SK-MEL-5 (cell line): ENCODE data around the gene DOK4. TPM values are rescaled to one million over a fixed set of nuclear protein-coding genes. Genes with fewer than 3 reads are reported as not detected.

Source experiments
- DNase-seq: peaks from one replicate; pipeline ENCODE4 v3.0.0-alpha.2; 2016; ENCODE audit warnings: low read depth, low spot score
- in situ Hi-C: cut with HindIII; loops from 2 replicates; pipeline ENCODE4 v1.10.0; 2016; ENCODE audit warnings: low sequenced_read_pairs, high pct_unique_total_duplicates, low pct_unique_long_range_greater_than_20kb
- total RNA-seq: library from RNA; depleted of rRNA; stranded (reverse); fragments of >200 nt; shearing (Covaris generic); gene quantifications from 2 replicates; pipeline ENCODE4 v1.2.3, GENCODE V29; 2014

The DOK4 gene
- total RNA-seq, 1 experiment from 2014 or later: 3.6 TPM

DNA sequence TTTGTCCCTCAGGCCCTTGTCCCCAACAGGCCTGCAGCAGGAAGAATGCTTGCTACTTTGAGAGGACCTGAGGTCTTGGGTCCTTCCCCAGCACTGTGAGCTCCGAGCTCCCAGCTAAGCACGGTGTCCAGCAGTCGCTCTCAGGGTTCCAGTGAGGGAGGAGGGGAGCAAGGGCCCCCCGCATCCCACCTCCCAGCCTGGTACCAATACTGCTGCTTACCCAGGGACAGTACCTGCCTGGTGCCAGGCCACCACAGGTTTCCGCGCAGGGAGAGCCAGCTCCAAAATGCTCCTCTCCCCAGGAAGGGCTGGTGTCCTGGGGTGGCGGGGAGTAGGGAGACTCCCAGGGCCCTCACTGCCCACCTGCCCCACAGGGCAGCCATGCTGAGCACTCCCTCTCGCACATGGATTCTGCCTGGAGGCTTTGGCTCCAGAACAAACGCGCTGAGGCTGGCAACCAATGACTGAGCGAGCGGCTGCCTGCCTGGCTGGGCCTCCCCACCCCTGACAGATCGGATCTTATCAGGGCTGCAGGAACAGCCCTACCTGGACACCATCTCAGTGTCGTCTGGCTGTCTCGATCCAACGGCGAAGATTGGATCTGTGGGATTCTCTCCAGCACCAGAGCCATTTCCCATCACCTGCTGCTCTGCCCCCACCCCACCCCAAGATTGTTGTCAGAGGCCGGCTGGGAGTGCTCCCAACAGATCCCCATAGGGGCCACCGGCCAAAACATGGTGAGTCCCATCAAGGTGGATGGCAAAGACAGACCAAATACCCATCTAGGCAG, 2.4 kb downstream of the DOK4 start:
- no peak for DNase-seq
- in situ Hi-C loops: no loop called here

DNA sequence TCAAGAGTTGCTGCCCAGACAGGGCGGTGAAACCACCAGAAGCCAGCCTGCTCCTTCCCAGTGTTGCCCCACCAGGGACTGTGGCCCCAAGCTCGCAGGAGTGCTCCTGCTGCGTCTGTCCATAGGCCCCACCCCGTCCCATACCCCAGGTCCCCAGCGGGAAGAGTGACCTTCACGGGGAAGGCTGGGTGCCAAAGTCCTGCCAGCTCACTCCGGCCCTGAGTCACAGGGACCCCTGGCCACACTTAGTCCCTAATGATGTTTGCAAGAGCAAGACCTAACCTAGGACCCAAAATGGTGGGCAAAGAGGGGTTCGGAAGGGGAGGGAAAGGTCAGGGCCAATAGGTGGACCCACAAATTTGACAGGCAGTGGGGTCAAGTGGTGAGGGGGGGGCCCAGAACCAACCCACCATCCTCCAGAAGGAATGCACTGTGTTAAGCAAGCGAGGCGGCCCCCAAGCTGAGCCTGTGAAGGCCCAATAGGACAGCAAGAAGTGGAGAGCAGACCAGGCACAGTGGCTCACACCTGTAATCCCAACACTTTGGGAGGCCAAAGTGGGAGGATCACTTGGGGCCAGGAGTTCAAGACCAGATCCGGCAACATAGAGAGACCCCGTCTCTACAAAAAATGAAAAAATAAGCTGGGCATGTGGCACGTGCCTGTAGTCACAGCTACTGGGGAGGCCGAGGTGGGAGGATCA, 3.3 kb downstream of the DOK4 start:
- no peak for DNase-seq
- in situ Hi-C loops: no loop called here

DNA sequence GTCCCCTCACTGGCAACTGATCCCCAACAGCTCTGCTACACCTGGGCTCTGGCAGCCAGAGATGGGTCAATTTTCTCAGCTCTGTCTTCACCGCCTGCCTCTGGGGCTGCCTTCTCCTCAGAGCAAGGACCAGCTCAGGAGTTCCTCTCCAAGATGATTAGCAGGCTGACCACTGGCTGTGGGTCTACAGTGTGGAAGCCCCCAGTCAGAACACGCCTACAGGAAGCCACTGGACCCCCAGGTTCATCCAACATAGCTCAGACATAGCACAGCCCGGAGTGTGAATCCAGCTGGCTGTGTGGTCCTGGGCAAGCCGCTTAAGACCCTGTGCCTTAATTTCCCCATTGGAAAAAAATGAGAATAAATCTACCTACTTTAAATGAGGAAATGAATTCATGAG, 4.9 kb downstream of the DOK4 start:
- in situ Hi-C loops: no loop called here
- no peak for DNase-seq

- DNase-seq: no peak
- in situ Hi-C loops: no loop called here
These were observed 5.5 kb downstream of the DOK4 start for GRCh38 chr16:57480754-57481230.

DNA sequence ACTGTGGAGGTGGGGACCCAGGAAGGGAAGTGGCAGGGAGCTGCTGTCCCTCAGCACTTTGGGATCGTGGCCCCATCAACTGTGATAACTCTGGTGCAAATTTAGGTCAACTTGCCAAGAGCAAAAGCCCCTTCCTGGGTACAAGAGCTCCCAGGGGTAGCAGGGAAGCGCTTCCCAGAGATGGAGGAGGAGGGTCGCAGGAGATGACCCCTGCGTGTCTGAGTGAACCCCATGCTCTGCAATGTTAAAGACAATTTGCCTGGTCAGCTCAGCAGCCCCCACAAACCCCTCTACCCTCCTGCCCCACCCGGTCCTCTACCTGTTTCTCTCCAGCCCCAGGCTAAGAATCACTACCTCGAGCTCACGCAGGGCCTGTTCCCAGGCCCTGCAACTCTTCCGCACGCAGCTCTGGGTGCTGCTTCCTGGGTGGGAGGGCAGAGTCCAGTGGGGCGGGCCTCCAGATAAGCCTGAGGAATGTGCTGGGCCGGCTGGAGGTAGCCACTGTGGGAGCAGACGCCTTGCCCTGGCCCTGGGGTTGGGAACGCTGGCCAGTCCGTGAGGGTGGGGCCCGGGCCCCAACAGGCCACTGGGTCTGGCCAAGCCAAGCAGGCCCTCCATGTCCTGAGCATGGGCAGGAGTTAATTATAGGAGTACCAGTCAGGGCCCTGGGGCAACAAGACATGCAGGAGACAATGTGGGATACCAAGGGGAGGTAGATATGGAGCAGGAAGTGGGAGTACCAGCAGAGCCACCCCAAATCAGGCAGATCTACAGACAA, 6.1 kb downstream of the DOK4 start:
- DNase-seq: no peak
- in situ Hi-C loops: no loop called here

DNA sequence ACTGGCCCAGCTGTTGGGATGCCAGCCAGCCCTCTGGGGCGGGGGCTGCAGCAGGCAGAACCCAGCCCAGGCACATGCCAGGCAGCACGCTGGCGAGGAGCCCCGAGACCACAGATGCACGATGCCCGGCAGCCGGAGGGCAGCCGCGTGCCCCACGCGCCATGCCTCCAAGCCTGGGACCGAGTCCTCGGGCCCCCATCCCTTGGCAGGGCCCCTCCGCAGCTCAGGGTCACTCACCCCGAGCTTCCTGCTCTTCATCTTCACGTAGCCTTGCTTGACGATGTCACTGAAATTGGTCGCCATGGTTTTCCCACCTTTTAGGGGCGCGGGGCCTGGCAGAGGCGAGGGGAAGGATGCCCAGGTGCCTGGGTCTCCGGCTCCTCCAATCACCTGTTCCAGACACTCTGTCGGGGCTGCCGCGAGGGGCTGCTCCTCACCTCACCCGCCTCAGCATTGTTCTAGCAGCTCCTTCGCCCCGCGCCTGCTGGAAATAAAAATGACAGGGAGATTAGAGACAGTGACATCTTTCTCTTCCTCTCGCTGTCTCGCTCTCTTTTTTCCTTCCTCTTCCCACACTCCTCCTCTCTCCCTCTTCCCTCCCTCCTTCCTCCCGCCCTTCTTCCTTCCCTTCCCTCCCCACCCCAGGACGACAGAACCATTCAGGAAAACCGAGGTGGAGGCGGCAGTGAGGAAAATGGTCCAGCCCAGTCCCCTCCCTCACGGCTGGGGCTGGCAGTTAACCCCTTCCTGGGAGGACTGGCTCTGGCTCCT, 6.9 kb downstream of the DOK4 start:
- peak; percentile 21 for DNase-seq
- in situ Hi-C loops: no loop called here

DNA sequence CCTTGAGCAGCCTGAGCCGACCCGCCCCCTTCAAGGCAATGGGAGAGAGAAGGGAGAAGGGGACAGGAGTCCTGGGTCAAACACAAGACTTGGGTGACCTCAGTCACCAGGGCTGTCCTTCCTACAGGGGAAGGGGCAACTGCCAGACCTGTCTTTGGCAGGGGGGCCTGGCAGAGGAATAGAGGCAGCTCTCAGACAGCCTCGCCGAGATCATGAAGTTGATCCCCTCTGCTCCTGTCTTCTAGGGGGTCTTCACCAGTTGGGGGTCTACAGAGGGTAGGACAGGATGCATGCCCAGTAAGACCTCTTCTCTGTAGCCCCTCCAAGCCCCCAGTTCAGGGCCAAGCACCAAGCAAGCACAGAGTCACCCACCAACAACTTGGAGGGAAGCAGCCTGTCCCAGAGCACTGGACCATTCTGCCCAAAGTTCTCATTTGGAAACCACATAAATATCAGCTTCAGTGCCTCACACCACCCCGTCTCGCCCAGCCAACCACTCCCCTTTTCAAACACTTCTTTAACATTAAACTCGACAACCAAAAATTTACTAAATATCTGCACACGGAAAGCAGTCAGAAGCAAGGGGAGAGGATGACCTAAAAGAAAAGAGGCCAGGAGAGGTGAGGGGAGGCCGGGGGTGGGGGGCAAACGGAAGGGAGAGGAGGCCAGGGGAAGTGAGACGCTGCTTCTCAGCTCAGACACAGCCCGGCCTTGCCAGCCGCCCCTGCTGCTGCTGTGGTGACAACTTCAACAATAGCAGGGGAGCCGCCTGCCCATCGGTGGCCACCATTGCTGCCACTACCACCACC, 7.7 kb downstream of the DOK4 start:
- in situ Hi-C loops: no loop called here
- no peak for DNase-seq

DNA sequence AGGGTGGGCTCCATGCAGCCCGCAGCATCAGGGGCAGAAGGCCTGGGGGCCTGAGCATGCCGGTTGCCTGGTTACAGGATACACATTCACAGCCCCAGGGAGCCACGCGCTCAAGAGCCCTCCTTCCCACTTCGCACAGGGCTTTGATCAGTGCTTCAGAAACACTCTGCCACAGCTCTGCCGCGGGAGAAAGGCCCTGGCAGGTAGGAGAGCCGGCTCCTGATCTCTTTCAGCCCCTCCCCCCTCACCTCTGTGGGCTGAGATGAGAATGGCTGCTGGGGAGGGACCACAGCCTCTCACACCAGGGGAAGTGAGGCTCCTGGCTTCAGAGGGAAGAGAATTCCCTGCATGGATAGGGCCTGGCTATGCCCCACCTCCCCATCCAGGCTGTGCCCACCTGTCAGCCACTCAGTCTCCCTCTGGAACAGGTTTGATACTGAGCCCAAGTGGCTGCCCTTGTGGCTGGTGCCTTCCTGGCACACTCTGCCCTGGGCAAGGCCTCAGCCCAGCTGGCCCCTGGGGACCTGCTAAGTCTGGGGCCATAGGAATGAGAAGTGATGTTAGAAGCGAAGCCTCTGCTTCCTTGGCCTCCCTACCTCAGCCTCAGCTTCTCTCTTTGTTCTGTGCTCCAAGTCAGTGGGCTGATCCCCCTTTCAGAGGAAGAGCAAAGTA, 8.6 kb downstream of the DOK4 start:
- in situ Hi-C loops: no loop called here
- DNase-seq: no peak

DNA sequence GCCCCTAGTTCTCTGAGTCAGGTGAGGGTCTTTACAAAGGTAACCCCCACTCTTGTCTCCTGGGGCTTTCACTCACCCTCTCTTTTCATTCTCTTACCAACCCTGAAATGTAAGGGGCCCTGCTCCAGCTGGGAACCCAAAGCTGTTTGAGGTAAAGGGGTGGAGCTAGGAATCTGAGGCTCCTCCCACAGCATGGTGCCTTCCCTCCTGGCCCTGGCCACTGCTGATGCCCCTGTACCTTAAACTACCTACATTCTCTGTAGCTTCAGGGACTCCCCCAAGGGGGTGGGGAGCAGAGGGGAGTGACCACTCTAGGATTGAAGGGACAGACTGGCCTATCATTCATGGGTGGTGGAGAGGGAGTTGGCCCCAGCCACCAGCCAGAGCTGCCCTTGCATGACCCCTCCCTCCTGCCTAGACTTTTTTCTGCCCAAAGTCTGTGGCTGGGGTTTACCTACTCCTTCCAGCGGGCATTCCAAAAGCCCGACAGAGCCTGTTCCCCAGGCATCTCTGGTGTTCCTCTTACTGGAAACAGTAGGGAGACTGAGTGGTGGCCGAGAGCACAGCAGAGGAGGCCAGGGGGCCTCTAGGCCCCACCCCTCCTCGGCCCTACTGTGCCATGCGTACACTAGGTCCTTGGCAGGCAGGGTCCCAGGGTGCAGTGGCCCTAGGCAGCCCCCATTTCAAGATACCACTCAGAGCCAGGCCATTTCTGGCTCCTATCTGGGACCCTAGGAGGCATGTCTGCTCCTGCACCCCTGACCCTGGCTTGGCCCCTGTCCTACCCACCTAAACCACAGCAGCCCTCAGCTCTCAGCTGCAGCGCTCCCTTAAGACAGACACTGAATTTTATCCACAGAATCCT, 9.5 kb downstream of the DOK4 start:
- in situ Hi-C loops: no loop called here
- no peak for DNase-seq

DNA sequence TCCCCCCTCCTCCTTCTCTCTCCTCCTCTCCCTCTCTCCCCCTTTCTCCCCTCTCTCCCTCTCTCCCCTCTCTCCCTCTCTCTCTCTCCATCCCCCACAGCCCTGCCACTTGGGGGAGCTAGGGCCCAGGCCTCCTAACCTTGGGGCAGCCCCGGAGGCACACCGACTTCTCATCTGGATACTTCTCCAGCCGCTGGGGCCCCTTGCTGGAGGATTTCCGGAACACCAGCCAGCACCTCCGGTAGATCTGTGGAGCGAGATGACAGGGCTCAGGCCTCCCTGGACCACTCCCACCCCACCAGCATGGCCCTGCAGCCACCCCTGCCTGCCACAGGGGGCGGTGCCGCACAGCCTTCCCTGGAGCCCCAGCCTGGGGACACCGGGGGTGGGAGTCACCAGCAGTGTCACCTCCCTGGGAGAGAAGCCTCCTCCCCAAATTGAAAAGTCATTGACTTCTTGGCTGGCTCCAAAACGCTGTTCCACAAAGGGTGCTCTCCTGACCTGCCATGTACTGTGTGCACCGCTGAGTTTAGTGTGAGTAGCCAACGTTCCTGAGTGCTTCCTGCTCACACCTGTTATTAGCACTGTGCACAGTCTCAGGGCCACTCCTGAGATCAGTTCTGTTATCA, 10.5 kb downstream of the DOK4 start:
- in situ Hi-C loops: no loop called here
- DNase-seq: peak; percentile 50

DNA sequence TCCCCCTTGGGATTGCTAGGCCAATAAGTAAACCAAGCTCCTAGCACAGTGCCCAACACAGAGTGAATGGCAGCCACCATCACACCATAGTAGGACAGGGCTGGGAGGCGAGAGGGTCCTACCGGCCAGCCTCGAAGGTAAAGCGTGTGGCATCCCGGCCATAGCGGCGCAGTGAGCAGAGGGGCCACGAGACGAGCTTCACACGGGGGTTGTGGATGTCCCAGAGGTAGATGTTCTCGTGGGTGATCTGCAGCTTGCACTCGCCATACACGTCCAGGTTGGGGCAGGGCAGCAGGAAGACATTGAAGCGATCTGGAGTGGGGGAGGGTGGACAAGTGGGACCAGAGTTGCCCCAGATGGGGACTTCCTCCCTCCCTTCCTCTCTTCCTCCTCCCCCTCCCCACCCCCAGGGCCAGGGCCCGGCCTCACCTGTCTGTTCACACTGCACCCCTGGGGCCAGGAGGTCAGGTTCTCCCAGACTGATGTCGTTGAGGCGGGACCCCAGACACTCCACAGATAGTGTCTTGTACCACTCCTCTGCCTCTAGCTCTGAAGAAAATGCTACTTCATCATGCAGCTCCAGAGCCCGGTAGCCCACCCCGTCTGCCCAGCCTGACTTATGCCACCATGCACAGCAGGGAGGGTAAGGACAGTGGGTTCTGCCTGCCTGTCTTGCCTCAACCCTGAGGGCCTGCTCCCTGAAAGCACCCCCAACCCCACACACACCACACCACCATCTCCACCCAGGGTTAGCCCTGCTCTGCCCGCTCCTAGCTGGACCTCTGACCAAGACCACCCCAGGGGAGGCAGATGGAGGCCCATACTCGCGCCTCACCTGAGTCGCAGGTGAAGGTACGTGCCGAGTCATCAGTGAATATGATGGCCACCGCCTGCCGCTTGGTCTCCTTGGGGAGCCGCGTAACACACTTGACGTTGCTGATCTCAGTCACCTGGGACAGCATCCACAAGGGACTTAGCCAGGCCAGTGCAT, 11.3 kb downstream of the DOK4 start:
- DNase-seq: no peak
- in situ Hi-C loops: no loop called here

- in situ Hi-C loops: no loop called here
- DNase-seq: no peak
These were observed 12.4 kb downstream of the DOK4 start for GRCh38 chr16:57473906-57474305.

DNA sequence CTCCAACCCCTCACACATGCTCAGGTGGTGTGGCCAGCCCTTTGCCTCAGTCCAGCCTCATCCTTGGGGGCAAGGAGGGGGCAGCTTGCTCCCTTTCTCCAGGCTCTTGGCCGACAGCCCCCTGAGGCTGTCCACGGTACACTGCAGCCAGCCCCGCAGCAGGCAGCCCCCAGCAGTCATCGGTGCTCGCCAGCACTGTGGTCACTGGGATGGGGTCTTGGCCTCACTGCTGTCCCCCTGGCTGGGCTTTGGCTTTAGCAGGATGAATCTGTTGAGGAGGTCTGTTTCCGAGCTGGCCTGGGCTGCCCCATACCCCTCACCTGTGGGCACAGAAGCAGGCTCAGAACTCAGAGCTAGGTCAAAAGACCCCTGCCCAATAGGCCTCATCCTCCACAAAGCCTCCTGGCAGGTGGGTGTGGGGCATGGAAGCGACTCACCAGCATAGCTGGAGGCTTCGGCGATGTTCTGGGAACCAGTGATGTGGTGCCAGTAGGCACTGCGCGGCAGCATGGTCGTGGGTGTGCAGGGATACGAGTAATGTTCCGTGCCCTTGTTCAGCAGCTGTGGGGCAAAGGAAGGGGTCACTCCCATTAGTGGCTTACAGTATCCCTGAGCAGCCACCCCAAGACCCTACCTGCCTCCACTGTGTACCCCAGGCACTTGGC, 13.0 kb downstream of the DOK4 start:
- in situ Hi-C loops: no loop called here
- no peak for DNase-seq

DNA sequence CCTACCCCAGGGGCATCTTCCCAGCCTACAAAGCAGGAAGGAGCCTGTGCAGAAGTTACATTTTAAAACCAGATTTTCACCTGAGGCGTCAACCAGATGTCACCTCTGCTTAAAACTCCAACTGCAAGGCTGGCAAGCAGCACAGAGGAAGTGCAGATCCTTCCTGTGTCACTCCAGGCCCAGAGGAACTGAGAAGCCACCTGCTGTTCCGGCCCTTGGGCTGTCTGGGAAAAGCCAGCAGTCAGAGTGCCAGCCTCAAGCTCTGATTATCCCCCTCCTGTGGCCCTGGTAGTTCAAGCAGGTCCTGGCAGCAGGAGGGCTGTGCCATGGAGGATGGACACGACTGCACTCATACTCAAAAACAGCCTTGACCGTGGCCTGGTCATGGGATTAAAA, 13.6 kb downstream of the DOK4 start:
- DNase-seq: no peak
- in situ Hi-C loops: no loop called here
